Body of pancreas (tissue), 4 donors: ENCODE results near the gene SLC1A7.

Experiments used
- CTCF ChIP-seq, 7 experiments: fragments of 450-650 bp in 4 of 7; fragments of 200-600 bp in 3 of 7; sonication (generic) in 3 of 7; IDR thresholded peaks; one replicate each; pipeline ENCODE4 v1.5.1; 2016 to 2019; ENCODE audit warnings: antibody characterized with exemption in 7 of 7
- POLR2A ChIP-seq, 3 donors: fragments of 450-650 bp; IDR thresholded peaks; one replicate each; pipeline ENCODE4 v1.6.1; 2016; ENCODE audit warnings: antibody characterized with exemption in 3 of 3, mild to moderate bottlenecking in 2 of 3

GRCh38 chr1:53148123-53148522, 5.7 kb upstream of the SLC1A7 start:
- TF ChIP-seq CTCF (IDR thresholded peaks at IDR 0.05) (no peak), POLR2A (IDR thresholded peaks at IDR 0.05) (no peak)
